GM12878 (cell line): ENCODE results near the gene DMD.

Source experiments
- BHLHE40 ChIP-seq, 2 experiments: fragments of 450-650 bp in 1 of 2; IDR thresholded peaks; 2 replicates each; pipeline ENCODE4 v1.6.1; 2011 to 2017; ENCODE audit warnings: low read depth in 2 of 2, borderline replicate concordance in 1 of 2, improper control_type of control experiment in 1 of 2, low read length in 1 of 2, mild to moderate bottlenecking in 1 of 2
- MLLT1 ChIP-seq: fragments of 450-650 bp; IDR thresholded peaks from 2 replicates; pipeline ENCODE4 v1.6.1; 2016; ENCODE audit warnings: mild to moderate bottlenecking
- POLR2AphosphoS5 ChIP-seq: IDR thresholded peaks from 2 replicates; pipeline ENCODE4 v1.6.1; 2011; ENCODE audit warnings: mild to moderate bottlenecking, low read length, inconsistent platforms
- ZBED1 ChIP-seq: IDR thresholded peaks from 2 replicates; pipeline ENCODE4 v1.6.1; 2016; ENCODE audit warnings: borderline replicate concordance
- TF ChIP-seq, protein P1 (sequence below), 3 experiments: IDR thresholded peaks in 2 of 3; conservative IDR thresholded peaks in 1 of 3; 2 replicates each; pipeline ENCODE4 v1.5.1; 2011; ENCODE audit warnings: low read depth in 3 of 3, low read length in 3 of 3, mild to moderate bottlenecking in 3 of 3, control low read depth in 2 of 3, moderate library complexity in 2 of 3, inconsistent platforms in 1 of 3, mixed read lengths in 1 of 3; ENCODE audit not compliant: control insufficient read depth in 2 of 3, insufficient read depth in 1 of 3; ENCODE audit errors: extremely low read depth in 1 of 3

DNA sequence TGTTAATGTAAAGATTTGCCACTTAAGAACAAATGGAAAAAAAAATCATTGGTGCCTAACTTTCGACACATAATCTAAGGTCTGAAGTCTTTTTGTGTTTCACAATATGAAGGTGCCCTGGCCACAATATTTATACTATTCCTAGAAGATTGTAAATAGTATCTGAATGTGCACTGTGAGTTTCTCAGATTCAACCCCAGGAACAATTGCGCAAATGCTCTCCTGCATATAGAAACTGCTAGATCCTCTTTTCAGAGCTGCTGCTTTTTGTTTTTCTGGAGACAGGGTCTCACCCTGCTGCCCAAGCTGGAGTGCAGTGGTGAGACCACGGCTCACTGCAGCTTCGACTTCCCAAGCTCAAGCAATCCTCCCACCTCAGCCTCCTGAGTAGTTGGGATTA lies 1659.4 kb downstream of the DMD start:
- TF ChIP-seq BHLHE40 (IDR thresholded peaks at IDR 0.05; ENCODE audit: borderline replicate concordance in 1 of 2, low read depth in 2 of 2, low read length in 1 of 2) (no peak), POLR2AphosphoS5 (no peak), ZBED1 (no peak), MLLT1 (no peak)
- TF ChIP-seq, protein P1, sequence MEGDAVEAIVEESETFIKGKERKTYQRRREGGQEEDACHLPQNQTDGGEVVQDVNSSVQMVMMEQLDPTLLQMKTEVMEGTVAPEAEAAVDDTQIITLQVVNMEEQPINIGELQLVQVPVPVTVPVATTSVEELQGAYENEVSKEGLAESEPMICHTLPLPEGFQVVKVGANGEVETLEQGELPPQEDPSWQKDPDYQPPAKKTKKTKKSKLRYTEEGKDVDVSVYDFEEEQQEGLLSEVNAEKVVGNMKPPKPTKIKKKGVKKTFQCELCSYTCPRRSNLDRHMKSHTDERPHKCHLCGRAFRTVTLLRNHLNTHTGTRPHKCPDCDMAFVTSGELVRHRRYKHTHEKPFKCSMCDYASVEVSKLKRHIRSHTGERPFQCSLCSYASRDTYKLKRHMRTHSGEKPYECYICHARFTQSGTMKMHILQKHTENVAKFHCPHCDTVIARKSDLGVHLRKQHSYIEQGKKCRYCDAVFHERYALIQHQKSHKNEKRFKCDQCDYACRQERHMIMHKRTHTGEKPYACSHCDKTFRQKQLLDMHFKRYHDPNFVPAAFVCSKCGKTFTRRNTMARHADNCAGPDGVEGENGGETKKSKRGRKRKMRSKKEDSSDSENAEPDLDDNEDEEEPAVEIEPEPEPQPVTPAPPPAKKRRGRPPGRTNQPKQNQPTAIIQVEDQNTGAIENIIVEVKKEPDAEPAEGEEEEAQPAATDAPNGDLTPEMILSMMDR (IDR thresholded peaks at IDR 0.05 in 2 of 3, conservative IDR thresholded peaks at IDR 0.05 in 1 of 3; ENCODE audit: control insufficient read depth in 2 of 3, extremely low read depth in 1 of 3, insufficient read depth in 1 of 3, low read depth in 3 of 3, low read length in 3 of 3): no peak
